SK-N-SH treated with all-trans-retinoic acid at 6 μM for 48 hours (cell line): Measurements from ENCODE around the gene STARD13.

Experiments used
- ATAC-seq: fragments of 200-7000 bp; cut with Tn5 transposase; 3 replicates; pipeline ENCODE4 v1.9.1; 2020; ENCODE audit warnings: mild to moderate bottlenecking, moderate library complexity
- ARNTL ChIP-seq: fragments of 450-650 bp; formaldehyde crosslinking; IDR thresholded peaks from 2 replicates; pipeline ENCODE4 v1.5.0; 2020; ENCODE audit warnings: low read depth, mild to moderate bottlenecking, moderate library complexity, borderline replicate concordance
- BACH2 ChIP-seq: fragments of 250-450 bp; sonication (Bioruptor Pico); IDR thresholded peaks from 2 replicates; pipeline ENCODE4 v1.9.0; 2021; ENCODE audit warnings: mild to moderate bottlenecking, borderline replicate concordance
- CREB5 ChIP-seq: fragments of 250-450 bp; sonication (Bioruptor Pico); IDR thresholded peaks from 2 replicates; pipeline ENCODE4 v1.5.1; 2020; ENCODE audit warnings: low read depth, mild to moderate bottlenecking, moderate library complexity
- CSDC2 ChIP-seq: fragments of 250-450 bp; sonication (Bioruptor Pico); IDR thresholded peaks from 2 replicates; pipeline ENCODE4 v1.5.0; 2020; ENCODE audit warnings: mild to moderate bottlenecking, moderate library complexity
- CSRNP3 ChIP-seq: fragments of 250-450 bp; sonication (Bioruptor Pico); IDR thresholded peaks from 2 replicates; pipeline ENCODE4 v1.5.1; 2021; ENCODE audit warnings: mild to moderate bottlenecking, moderate library complexity
- ESRRG ChIP-seq: fragments of 250-450 bp; sonication (Bioruptor Pico); IDR thresholded peaks from 2 replicates; pipeline ENCODE4 v1.6.1; 2021; ENCODE audit warnings: mild to moderate bottlenecking
- GLIS3 ChIP-seq: fragments of 250-450 bp; sonication (Bioruptor Pico); IDR thresholded peaks from 2 replicates; pipeline ENCODE4 v1.5.0; 2020; ENCODE audit warnings: mild to moderate bottlenecking, moderate library complexity
- OSR1 ChIP-seq: fragments of 250-450 bp; sonication (Bioruptor Pico); IDR thresholded peaks from 2 replicates; pipeline ENCODE4 v1.8.0; 2022; ENCODE audit warnings: moderate library complexity, mild to moderate bottlenecking, inconsistent platforms
- PATZ1 ChIP-seq: fragments of 250-450 bp; sonication (Bioruptor Pico); IDR thresholded peaks from 2 replicates; pipeline ENCODE4 v1.8.0; 2020; ENCODE audit warnings: mild to moderate bottlenecking, moderate library complexity, borderline replicate concordance
- PPARA ChIP-seq: fragments of 250-450 bp; sonication (Bioruptor Pico); IDR thresholded peaks from 2 replicates; pipeline ENCODE4 v1.5.0; 2020; ENCODE audit warnings: mild to moderate bottlenecking, borderline replicate concordance
- SNAI2 ChIP-seq: fragments of 250-450 bp; sonication (Bioruptor Pico); IDR thresholded peaks from 2 replicates; pipeline ENCODE4 v1.5.0; 2020; ENCODE audit warnings: mild to moderate bottlenecking, moderate library complexity
- TCF4 ChIP-seq: fragments of 250-450 bp; sonication (Bioruptor Pico); IDR thresholded peaks from 2 replicates; pipeline ENCODE4 v1.8.0; 2021; ENCODE audit warnings: mild to moderate bottlenecking, moderate library complexity, borderline replicate concordance
- TOX ChIP-seq: fragments of 250-450 bp; sonication (Bioruptor Pico); IDR thresholded peaks from 2 replicates; pipeline ENCODE4 v1.8.0; 2021; ENCODE audit warnings: mild to moderate bottlenecking, moderate library complexity, borderline replicate concordance
- TSHZ2 ChIP-seq: fragments of 250-450 bp; sonication (Bioruptor Pico); IDR thresholded peaks from 2 replicates; pipeline ENCODE4 v1.5.0; 2020; ENCODE audit warnings: mild to moderate bottlenecking, moderate library complexity
- ZC3H10 ChIP-seq: fragments of 250-450 bp; sonication (Bioruptor Pico); IDR thresholded peaks from 2 replicates; pipeline ENCODE4 v1.5.1; 2021; ENCODE audit warnings: mild to moderate bottlenecking, moderate library complexity
- ZFP3 ChIP-seq: fragments of 250-450 bp; sonication (Bioruptor Pico); IDR thresholded peaks from 2 replicates; pipeline ENCODE4 v1.5.0; 2020; ENCODE audit warnings: mild to moderate bottlenecking, moderate library complexity
- ZNF565 ChIP-seq: fragments of 450-650 bp; formaldehyde crosslinking; conservative IDR thresholded peaks from 2 replicates; pipeline ENCODE4 v1.5.0; 2020; ENCODE audit warnings: low read depth, mild to moderate bottlenecking, moderate library complexity
- ZNF8 ChIP-seq: fragments of 450-650 bp; formaldehyde crosslinking; IDR thresholded peaks from 2 replicates; pipeline ENCODE4 v1.5.0; 2020; ENCODE audit warnings: mild to moderate bottlenecking, moderate library complexity
- TF ChIP-seq, protein P1 (sequence below): fragments of 250-450 bp; sonication (Bioruptor Pico); IDR thresholded peaks from 2 replicates; pipeline ENCODE4 v1.8.0; 2021; ENCODE audit warnings: low read depth, mild to moderate bottlenecking, moderate library complexity, borderline replicate concordance

Gene STARD13

DNA sequence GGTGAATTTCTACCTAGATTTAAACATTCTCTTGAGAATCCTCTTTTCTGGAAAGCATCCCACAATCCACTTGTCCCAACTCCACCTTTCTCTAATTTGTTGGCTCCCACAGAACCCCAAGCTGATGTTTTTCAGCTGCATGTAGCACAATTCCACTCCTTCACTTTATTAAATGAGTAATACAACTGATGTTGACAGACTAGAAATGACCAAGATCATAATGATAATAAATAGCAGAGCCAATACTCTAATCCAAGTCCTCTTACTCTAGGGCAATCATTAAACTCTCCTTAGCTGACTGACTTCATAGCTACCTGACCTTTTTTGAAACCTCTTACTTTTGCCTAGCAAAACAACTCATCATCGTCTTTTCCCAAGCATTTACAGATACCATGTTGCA lies 27.9 kb upstream of the STARD13 start:
- ATAC-seq: no peak
- no peak for TF ChIP-seq ZNF565 (CRISPR knock-in tag)
- TF ChIP-seq, protein P1, sequence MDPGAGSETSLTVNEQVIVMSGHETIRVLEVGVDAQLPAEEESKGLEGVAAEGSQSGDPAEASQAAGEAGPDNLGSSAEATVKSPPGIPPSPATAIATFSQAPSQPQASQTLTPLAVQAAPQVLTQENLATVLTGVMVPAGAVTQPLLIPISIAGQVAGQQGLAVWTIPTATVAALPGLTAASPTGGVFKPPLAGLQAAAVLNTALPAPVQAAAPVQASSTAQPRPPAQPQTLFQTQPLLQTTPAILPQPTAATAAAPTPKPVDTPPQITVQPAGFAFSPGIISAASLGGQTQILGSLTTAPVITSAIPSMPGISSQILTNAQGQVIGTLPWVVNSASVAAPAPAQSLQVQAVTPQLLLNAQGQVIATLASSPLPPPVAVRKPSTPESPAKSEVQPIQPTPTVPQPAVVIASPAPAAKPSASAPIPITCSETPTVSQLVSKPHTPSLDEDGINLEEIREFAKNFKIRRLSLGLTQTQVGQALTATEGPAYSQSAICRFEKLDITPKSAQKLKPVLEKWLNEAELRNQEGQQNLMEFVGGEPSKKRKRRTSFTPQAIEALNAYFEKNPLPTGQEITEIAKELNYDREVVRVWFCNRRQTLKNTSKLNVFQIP: no peak
- TF ChIP-seq, all 23 proteins: peak for 0

DNA sequence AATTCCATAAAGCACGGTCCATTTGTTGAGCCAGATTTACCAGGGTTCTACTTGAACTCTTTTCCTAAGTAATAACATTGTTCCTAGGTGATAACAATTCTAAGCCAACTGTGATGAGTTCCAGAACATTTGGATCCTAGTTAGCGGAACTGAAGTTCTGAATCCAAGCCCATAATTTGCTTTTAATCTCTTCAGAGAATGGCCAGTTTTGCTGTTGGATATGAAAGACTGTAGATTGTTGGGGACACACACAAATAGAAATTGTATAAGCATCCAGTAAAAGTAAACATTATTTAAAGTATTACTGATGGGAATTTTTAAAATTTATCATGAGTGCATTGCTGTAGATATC lies 27.3 kb upstream of the STARD13 start:
- no peak for ATAC-seq
- no peak for TF ChIP-seq SNAI2
- no peak for TF ChIP-seq ZNF8
- TF ChIP-seq ARNTL: no peak
- TF ChIP-seq PPARA (CRISPR knock-in tag): no peak
- TF ChIP-seq TCF4: no peak

DNA sequence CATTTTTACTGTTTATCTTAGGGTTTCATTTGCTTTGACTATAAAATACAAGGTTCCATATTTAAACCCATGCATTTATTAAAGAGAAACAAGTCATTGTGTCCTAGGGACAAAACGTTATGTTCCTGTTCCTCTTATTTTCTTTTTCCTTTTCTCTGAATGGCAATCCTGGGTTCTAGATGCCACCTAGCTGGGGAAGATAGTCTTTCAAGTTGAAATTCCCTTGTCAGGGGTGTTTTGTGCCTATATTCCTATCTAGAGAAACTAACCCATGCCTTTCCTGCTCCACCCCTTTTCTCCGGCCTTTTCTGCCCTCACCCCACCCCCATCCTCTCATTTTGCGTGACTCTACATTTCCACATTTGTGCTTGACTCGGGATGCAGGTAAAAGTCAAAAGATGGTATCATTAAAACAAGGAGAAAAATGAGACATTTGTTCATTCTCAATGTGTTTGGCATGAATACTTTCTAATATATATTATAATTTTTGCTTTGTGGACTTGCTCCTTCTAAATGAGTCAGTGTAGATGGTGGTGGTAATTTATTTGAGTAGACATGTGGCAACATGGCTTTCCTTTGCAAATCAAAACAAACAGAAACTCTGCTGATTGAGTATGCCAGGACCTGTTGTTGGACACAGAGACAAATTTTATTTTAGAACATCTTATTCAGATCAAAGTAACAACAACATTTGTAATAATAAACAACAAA lies 26.8 kb upstream of the STARD13 start:
- no peak for TF ChIP-seq ZNF8
- no peak for TF ChIP-seq TCF4
- TF ChIP-seq TOX: no peak
- ATAC-seq: no peak

DNA sequence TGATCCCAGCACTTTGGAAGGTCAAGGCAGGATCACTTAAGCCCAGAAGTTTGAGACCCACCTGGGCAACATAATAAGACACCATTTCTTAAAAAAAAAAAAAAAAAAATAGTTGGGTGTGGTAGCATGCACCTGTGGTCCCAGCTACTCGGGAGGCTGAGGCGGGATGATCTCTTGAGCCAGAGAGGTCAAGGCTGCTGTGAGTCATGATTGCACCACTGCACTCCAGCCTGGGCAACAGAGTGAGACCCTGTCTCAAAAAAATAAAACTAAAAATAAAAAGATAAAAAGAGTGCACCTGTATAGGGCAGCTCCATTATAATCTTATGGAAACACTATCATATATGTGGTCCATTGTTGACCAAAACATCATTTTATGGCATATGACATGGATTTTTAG lies 25.5 kb upstream of the STARD13 start:
- TF ChIP-seq CSDC2 (CRISPR knock-in tag): no peak
- TF ChIP-seq ZFP3 (CRISPR knock-in tag): no peak
- TF ChIP-seq PPARA (CRISPR knock-in tag): no peak
- no peak for TF ChIP-seq ESRRG (CRISPR knock-in tag)
- TF ChIP-seq ZC3H10: no peak
- TF ChIP-seq TSHZ2 (CRISPR knock-in tag): no peak
- TF ChIP-seq OSR1: no peak
- no peak for TF ChIP-seq PATZ1 (CRISPR knock-in tag)
- no peak for TF ChIP-seq ZNF8
- no peak for TF ChIP-seq BACH2
- TF ChIP-seq CREB5 (CRISPR knock-in tag): no peak
- TF ChIP-seq CSRNP3 (CRISPR knock-in tag): no peak
- TF ChIP-seq GLIS3 (CRISPR knock-in tag): no peak
- TF ChIP-seq, all 23 proteins: peak for 0
- ATAC-seq: no peak
